ENCODE data around the gene CMBL. TPM values are rescaled to one million over a fixed set of nuclear protein-coding genes. Genes with fewer than 3 reads are reported as not detected.
"Not testable (repeated sequence)": the region's sequence is repeated elsewhere in the genome, so short reads cannot be mapped to it uniquely, and the experiment has no call there.

Gene CMBL
- polyA plus RNA-seq, 1 donor from 2014 or later, result not detected

GRCh38 chr5:10272875-10273209 lies 34.9 kb downstream of the CMBL start:
- H3K4me1 Mint-ChIP-seq, H3K36me3 Mint-ChIP-seq, H3K4me3 Mint-ChIP-seq, H3K27ac Mint-ChIP-seq, H3K27me3 Mint-ChIP-seq, H3K9me3 Mint-ChIP-seq: not testable (repeated sequence)

GRCh38 chr5:10272053-10272874 lies 35.4 kb downstream of the CMBL start:
- H3K4me3 Mint-ChIP-seq, result no peak overlapping the region
- no peak overlapping the region for H3K27ac Mint-ChIP-seq
- H3K9me3 Mint-ChIP-seq, result no peaks in the 10 kb centered on the region
- peaks cover 0 to 1% (median 0%) of the 10 kb centered on the region in 3 donors for H3K4me1 Mint-ChIP-seq
- H3K36me3 Mint-ChIP-seq, result peaks cover 1% of the 10 kb centered on the region
- H3K27me3 Mint-ChIP-seq, result peaks cover 6% of the 10 kb centered on the region

DNA sequence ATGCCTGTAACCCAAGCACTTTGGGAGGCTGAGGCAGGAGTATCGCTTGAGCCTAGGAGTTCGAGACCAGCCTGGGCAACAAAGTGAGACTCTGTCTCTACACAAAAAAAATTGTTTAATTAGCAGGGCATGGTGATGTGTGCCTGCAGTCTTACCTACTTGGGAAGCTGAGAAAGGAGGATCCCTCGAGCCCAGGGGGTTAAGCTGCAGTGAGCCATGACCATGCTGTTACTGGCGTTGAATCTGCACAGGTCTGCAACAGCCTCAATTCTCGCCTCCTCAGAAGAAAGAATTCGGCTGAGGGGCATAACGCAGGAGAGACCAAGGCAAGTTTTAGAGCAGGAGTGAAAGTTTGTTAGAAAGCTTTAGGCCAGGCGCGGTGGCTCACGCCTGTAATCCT lies 39.6 kb downstream of the CMBL start:
- no peak overlapping the region for H3K4me3 Mint-ChIP-seq
- H3K36me3 Mint-ChIP-seq, result peaks cover 4% of the 10 kb centered on the region
- H3K4me1 Mint-ChIP-seq, result peaks cover 0 to 1% (median 0%) of the 10 kb centered on the region in 3 donors
- H3K27me3 Mint-ChIP-seq, result peaks cover 2% of the 10 kb centered on the region
- H3K9me3 Mint-ChIP-seq, result no peaks in the 10 kb centered on the region
- H3K27ac Mint-ChIP-seq, result no peak overlapping the region

DNA sequence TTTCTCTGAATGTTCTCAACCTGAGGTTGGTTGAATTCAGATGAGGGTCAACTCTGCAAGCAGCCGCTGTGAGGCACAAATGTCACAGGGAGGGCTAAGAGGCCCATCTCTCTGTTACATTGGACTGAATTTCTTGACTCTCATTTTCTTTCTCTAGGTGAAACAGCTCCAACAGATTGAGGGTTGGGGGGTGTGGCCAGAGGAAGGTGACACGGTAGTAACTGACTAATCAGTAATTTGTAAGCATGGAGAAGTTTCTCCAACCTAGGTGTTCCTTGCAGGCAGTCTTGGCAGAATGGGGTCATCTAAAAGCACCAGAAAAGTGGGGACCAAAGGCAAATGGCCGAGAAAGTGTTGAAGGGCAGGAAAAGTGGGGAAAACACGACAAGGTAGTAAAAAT lies 40.9 kb downstream of the CMBL start:
- Mint-ChIP-seq H3K4me1 (peaks cover 0 to 1% (median 0%) of the 10 kb centered on the region in 3 donors), H3K27me3 (no peaks in the 10 kb centered on the region), H3K9me3 (no peaks in the 10 kb centered on the region), H3K36me3 (peaks cover 7% of the 10 kb centered on the region), H3K4me3 (no peak overlapping the region), H3K27ac (no peak overlapping the region)

DNA sequence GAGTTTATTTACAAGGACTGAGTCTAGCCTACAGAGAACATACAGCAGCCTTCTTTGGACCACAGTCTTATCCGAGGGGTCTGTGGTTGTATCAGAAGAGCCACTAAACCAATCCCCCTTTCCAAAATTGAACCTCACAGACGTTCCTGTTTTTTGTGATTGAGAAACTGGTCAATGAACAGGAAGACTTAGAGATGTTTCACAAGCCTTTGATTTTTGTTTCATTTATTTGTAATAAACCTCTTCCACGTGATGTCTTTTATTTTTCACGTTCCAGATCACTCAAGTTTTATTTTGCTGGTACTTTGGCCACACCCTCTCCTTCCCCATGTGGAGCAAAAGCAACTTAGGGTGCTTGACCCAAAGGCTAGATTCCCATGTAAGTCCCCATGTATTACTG lies 41.6 kb downstream of the CMBL start:
- H3K36me3 Mint-ChIP-seq, result peaks cover 7% of the 10 kb centered on the region
- peak overlapping the region in 1 of 3 donors; percentile 68 for H3K27ac Mint-ChIP-seq

GRCh38 chr5:10265245-10266109 lies 42.2 kb downstream of the CMBL start:
- Mint-ChIP-seq H3K4me3 (no peak overlapping the region), H3K27me3 (no peaks in the 10 kb centered on the region), H3K9me3 (no peaks in the 10 kb centered on the region), H3K36me3 (peaks cover 5% of the 10 kb centered on the region), H3K27ac (peak overlapping the region in 1 of 3 donors; percentile 68), H3K4me1 (peaks cover 0 to 1% (median 0%) of the 10 kb centered on the region in 3 donors)

More for the DNA sequence above, 41.6 kb downstream of the CMBL start:
- peaks cover 0 to 1% (median 0%) of the 10 kb centered on the region in 3 donors for H3K4me1 Mint-ChIP-seq
- no peaks in the 10 kb centered on the region for H3K27me3 Mint-ChIP-seq
- no peak overlapping the region for H3K4me3 Mint-ChIP-seq
- H3K9me3 Mint-ChIP-seq, result no peaks in the 10 kb centered on the region

DNA sequence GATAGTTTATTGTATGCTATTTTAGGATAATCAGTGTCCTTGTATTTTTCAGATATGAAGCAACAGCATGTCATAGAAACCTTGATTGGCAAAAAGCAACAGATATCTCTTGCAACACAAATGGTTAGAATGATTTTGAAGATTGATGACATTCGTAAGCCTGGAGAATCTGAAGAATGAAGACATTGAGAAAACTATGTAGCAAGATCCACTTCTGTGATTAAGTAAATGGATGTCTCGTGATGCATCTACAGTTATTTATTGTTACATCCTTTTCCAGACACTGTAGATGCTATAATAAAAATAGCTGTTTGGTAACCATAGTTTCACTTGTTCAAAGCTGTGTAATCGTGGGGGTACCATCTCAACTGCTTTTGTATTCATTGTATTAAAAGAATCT lies 43.1 kb downstream of the CMBL start:
- H3K36me3 Mint-ChIP-seq, result peaks cover 9% of the 10 kb centered on the region
- no peaks in the 10 kb centered on the region for H3K9me3 Mint-ChIP-seq
- H3K27ac Mint-ChIP-seq, result peak overlapping the region in 1 of 3 donors; percentile 59
- no peak overlapping the region for H3K4me3 Mint-ChIP-seq
- H3K27me3 Mint-ChIP-seq, result no peaks in the 10 kb centered on the region
- peaks cover 0 to 1% (median 0%) of the 10 kb centered on the region in 3 donors for H3K4me1 Mint-ChIP-seq

DNA sequence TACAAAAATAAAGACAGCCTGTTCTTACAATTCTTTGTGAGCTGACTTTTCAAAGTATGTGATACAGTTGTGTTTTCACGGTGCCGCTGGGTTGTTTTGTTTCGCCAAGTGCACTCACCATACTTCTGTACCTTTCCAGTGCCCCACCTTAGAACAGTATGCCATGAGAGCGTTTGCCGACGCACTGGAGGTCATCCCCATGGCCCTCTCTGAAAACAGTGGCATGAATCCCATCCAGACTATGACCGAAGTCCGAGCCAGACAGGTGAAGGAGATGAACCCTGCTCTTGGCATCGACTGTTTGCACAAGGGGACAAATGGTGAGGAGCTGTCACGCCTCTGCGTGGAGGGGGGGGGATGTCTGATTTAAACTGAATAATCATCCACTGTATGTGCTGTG lies 44.7 kb downstream of the CMBL start:
- Mint-ChIP-seq H3K4me1 (peaks cover 0 to 1% (median 0%) of the 10 kb centered on the region in 3 donors), H3K4me3 (no peak overlapping the region), H3K27me3 (no peaks in the 10 kb centered on the region), H3K27ac (no peak overlapping the region), H3K36me3 (peaks cover 12% of the 10 kb centered on the region), H3K9me3 (no peaks in the 10 kb centered on the region)

DNA sequence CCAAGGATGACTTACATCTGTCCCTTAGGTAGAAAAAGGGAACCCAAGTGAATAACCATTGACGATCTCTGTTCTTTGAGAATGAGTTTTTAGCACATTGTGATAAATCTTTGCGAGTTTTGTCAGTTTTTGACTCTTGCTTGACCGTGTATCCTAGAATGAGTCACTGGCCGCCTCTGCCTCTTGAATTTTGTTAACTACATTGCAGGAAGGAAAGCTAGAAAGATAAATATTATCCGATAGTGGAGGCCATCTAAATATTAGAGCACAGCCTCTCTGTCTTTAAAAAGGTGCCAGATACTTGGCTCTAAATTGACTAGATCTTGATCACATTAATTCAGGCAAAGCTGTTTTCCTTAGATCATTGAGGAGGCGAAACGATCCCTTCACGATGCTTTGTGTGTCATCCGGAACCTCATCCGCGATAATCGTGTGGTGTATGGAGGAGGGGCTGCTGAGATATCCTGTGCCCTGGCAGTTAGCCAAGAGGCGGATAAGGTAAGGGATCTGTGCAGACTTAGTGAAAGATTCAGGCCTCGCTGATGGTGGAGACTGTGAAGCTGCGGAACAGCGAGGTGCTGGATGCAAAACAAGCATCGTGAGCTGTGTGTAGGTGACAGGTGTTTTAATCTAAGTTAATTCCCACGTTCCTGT lies 45.5 kb downstream of the CMBL start:
- peaks cover 12% of the 10 kb centered on the region for H3K36me3 Mint-ChIP-seq
- no peak overlapping the region for H3K27ac Mint-ChIP-seq
- no peak overlapping the region for H3K4me3 Mint-ChIP-seq
- H3K27me3 Mint-ChIP-seq, result no peaks in the 10 kb centered on the region
- H3K9me3 Mint-ChIP-seq, result no peaks in the 10 kb centered on the region
- peaks cover 0 to 1% (median 0%) of the 10 kb centered on the region in 3 donors for H3K4me1 Mint-ChIP-seq

DNA sequence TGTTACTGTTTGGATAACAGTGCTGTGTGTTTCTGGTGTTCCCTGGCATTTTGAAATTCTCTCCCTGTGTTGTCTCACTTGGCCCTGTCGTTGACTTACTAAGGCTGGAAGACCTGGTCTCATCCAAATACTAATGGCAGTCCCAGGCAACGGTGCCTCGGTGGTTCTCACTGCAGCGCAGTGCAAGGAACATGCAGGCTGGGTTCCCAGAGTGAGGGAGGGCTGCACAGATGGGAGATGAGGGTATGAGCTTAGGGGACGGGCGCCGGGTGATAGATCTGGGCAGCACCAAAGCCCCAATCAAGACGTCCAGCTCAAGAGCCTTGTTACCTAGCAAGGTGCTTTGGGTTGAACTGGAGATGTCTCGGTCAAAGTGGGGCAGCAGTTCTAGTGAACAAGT lies 46.6 kb downstream of the CMBL start:
- H3K27me3 Mint-ChIP-seq, result no peaks in the 10 kb centered on the region
- H3K36me3 Mint-ChIP-seq, result peaks cover 12% of the 10 kb centered on the region
- no peaks in the 10 kb centered on the region for H3K9me3 Mint-ChIP-seq
- no peak overlapping the region for H3K4me3 Mint-ChIP-seq
- H3K4me1 Mint-ChIP-seq, result peaks cover 0 to under 1% (median 0%) of the 10 kb centered on the region in 3 donors
- H3K27ac Mint-ChIP-seq, result no peak overlapping the region

GRCh38 chr5:10259899-10260298 lies 47.8 kb downstream of the CMBL start:
- Mint-ChIP-seq H3K27ac (no peak overlapping the region), H3K9me3 (no peaks in the 10 kb centered on the region), H3K36me3 (peaks cover 12% of the 10 kb centered on the region), H3K4me3 (no peak overlapping the region), H3K27me3 (no peaks in the 10 kb centered on the region), H3K4me1 (peaks cover 0 to 3% (median 1%) of the 10 kb centered on the region in 3 donors)

DNA sequence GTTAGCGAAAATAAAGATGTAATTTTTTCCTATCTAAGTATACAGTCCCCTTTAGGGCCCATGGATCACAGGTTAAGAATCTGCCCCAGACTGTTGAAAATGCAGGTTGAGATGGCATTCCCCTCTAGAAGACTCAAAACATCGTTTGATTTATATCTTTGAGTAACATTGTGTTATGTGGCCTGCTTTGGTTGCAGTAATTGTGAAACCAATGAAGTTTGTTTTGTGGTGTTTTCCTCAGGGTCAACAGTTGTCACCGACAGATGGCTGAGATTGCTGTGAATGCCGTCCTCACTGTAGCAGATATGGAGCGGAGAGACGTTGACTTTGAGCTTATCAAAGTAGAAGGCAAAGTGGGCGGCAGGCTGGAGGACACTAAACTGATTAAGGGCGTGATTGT lies 49.8 kb downstream of the CMBL start:
- peaks cover 11% of the 10 kb centered on the region for H3K36me3 Mint-ChIP-seq
- no peak overlapping the region for H3K4me3 Mint-ChIP-seq
- H3K27me3 Mint-ChIP-seq, result no peaks in the 10 kb centered on the region
- H3K9me3 Mint-ChIP-seq, result no peaks in the 10 kb centered on the region
- peaks cover 4 to 7% (median 7%) of the 10 kb centered on the region in 3 donors for H3K4me1 Mint-ChIP-seq
- no peak overlapping the region for H3K27ac Mint-ChIP-seq

DNA sequence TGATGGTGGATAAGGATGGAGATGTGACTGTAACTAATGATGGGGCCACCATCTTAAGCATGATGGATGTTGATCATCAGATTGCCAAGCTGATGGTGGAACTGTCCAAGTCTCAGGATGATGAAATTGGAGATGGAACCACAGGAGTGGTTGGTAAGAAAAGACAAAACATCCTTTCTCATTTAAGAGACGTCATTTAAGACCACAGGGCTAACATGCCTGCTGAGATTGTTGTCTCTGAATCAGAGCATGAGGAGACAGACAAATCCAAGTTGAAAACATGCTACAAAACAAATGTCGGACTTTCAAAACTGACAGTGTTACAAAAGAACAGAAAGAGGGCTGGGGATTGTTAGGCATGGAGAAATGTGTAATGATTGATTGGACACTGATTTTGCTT lies 53.0 kb downstream of the CMBL start:
- Mint-ChIP-seq H3K27ac (no peak overlapping the region), H3K27me3 (peaks cover 1% of the 10 kb centered on the region), H3K4me1 (peaks cover 20 to 28% (median 26%) of the 10 kb centered on the region in 3 donors), H3K4me3 (no peak overlapping the region), H3K9me3 (no peaks in the 10 kb centered on the region), H3K36me3 (peaks cover 5% of the 10 kb centered on the region)

- Mint-ChIP-seq H3K27ac (no peak overlapping the region), H3K4me3 (peak overlapping the region in 2 of 4 donors; percentile 63 to 99), H3K36me3 (peaks cover 2% of the 10 kb centered on the region), H3K4me1 (peaks cover 27 to 32% (median 31%) of the 10 kb centered on the region in 3 donors), H3K27me3 (peaks cover 1% of the 10 kb centered on the region), H3K9me3 (no peaks in the 10 kb centered on the region)
These were observed 54.3 kb downstream of the CMBL start for GRCh38 chr5:10253390-10253789.

GRCh38 chr5:10251405-10251804 lies 56.3 kb downstream of the CMBL start:
- H3K27ac Mint-ChIP-seq, result peak overlapping the region; percentile 24 to 100 (median 87)
- no peaks in the 10 kb centered on the region for H3K9me3 Mint-ChIP-seq
- H3K4me1 Mint-ChIP-seq, result peaks cover 31 to 42% (median 32%) of the 10 kb centered on the region in 3 donors

More at GRCh38 chr5:10251405-10251804, 56.3 kb downstream of the CMBL start:
- Mint-ChIP-seq H3K27me3 (peaks cover 1% of the 10 kb centered on the region), H3K4me3 (peak overlapping the region; percentile 96 to 99 (median 98)), H3K36me3 (peaks cover 2% of the 10 kb centered on the region)

Data from IgD-negative memory B cell (primary cell).